AG08395 (cell line): Measurements from ENCODE around the gene DGKE.

Experiments used
- DNase-seq: peaks from one replicate; pipeline ENCODE4 v3.0.0; 2012; ENCODE audit warnings: mixed read lengths, low spot score

DGKE gene

GRCh38 chr17:56815711-56816110, 18.2 kb upstream of the DGKE start:
- DNase-seq: peak; percentile 22

GRCh38 chr17:56817066-56817465, 16.9 kb upstream of the DGKE start:
- DNase-seq: no peak

- no peak for DNase-seq
Measured at GRCh38 chr17:56819030-56819429, 14.9 kb upstream of the DGKE start.

GRCh38 chr17:56819431-56820145, 14.4 kb upstream of the DGKE start:
- DNase-seq: peak; percentile 83

- no peak for DNase-seq
Measured at GRCh38 chr17:56820207-56820606, 13.7 kb upstream of the DGKE start.

- no peak for DNase-seq
Measured at GRCh38 chr17:56821847-56822534, 12.0 kb upstream of the DGKE start.

GRCh38 chr17:56822725-56823124, 11.2 kb upstream of the DGKE start:
- DNase-seq: no peak

GRCh38 chr17:56823848-56824247, 10.1 kb upstream of the DGKE start:
- no peak for DNase-seq

- no peak for DNase-seq
Measured at GRCh38 chr17:56824503-56824902, 9.4 kb upstream of the DGKE start.

- no peak for DNase-seq
Measured at GRCh38 chr17:56826611-56827414, 7.1 kb upstream of the DGKE start.

- DNase-seq: no peak
Measured at GRCh38 chr17:56830726-56831368, 3.1 kb upstream of the DGKE start.

- DNase-seq: no peak
Measured at GRCh38 chr17:56831369-56832095, 2.4 kb upstream of the DGKE start.

- no peak for DNase-seq
Measured at GRCh38 chr17:56832446-56832845, 1.5 kb upstream of the DGKE start.

- DNase-seq: peak; percentile 38
Measured at GRCh38 chr17:56833057-56833808, 718 bp upstream of the DGKE start.

- DNase-seq: peak; percentile 6
Measured at GRCh38 chr17:56834380-56835263, 671 bp downstream of the DGKE start.

GRCh38 chr17:56835264-56835585, 1.3 kb downstream of the DGKE start:
- DNase-seq: no peak

- no peak for DNase-seq
Measured at GRCh38 chr17:56838687-56839086, 4.7 kb downstream of the DGKE start.

- DNase-seq: no peak
Measured at GRCh38 chr17:56842577-56842976, 8.6 kb downstream of the DGKE start.

- DNase-seq: no peak
Measured at GRCh38 chr17:56845934-56846333, 12.0 kb downstream of the DGKE start.

- no peak for DNase-seq
Measured at GRCh38 chr17:56847106-56847505, 13.2 kb downstream of the DGKE start.
